Measurements from ENCODE around the gene THRA.
A peak's percentile ranks its signal among the peaks of the same experiment; 100 is the strongest.

The THRA gene

GRCh38 chr17:40026816-40027613 lies 35.8 kb upstream of the THRA start:
- DNase-seq (ENCODE audit: low read depth): peak; percentile 66

- no peak for DNase-seq (ENCODE audit: low read depth)
These were observed 35.2 kb upstream of the THRA start for GRCh38 chr17:40027614-40028012.

GRCh38 chr17:40028595-40028994 lies 34.2 kb upstream of the THRA start:
- no peak for DNase-seq (ENCODE audit: low read depth)

GRCh38 chr17:40031706-40032105 lies 31.1 kb upstream of the THRA start:
- no peak for DNase-seq (ENCODE audit: low read depth)

GRCh38 chr17:40032322-40033320 lies 30.1 kb upstream of the THRA start:
- DNase-seq (ENCODE audit: low read depth): no peak

- no peak for DNase-seq (ENCODE audit: low read depth)
These were observed 29.4 kb upstream of the THRA start for GRCh38 chr17:40033339-40033738.

GRCh38 chr17:40034426-40035161 lies 28.2 kb upstream of the THRA start:
- no peak for DNase-seq (ENCODE audit: low read depth)

- DNase-seq (ENCODE audit: low read depth): no peak
These were observed 27.6 kb upstream of the THRA start for GRCh38 chr17:40035162-40035559.

GRCh38 chr17:40038882-40039513 lies 23.8 kb upstream of the THRA start:
- DNase-seq (ENCODE audit: low read depth): no peak

- no peak for DNase-seq (ENCODE audit: low read depth)
These were observed 21.6 kb upstream of the THRA start for GRCh38 chr17:40041196-40041595.

- DNase-seq (ENCODE audit: low read depth): no peak
These were observed 6.3 kb upstream of the THRA start for GRCh38 chr17:40056379-40057015.

- DNase-seq (ENCODE audit: low read depth): no peak
These were observed 4.5 kb upstream of the THRA start for GRCh38 chr17:40058186-40058784.

GRCh38 chr17:40058865-40059264 lies 3.9 kb upstream of the THRA start:
- no peak for DNase-seq (ENCODE audit: low read depth)

GRCh38 chr17:40059729-40060475 lies 2.9 kb upstream of the THRA start:
- DNase-seq (ENCODE audit: low read depth): no peak

GRCh38 chr17:40060887-40061608 lies 1.7 kb upstream of the THRA start:
- DNase-seq (ENCODE audit: low read depth): no peak

GRCh38 chr17:40061609-40062038 lies 1.1 kb upstream of the THRA start:
- DNase-seq (ENCODE audit: low read depth): no peak

GRCh38 chr17:40063187-40063771 lies 514 bp downstream of the THRA start:
- no peak for DNase-seq (ENCODE audit: low read depth)

- DNase-seq (ENCODE audit: low read depth): no peak
These were observed 1.3 kb downstream of the THRA start for GRCh38 chr17:40063901-40064531.
